RWPE2 (cell line): ENCODE measurements around the gene SLC40A1.
A peak's percentile ranks its signal among the peaks of the same experiment; 100 is the strongest.

Source experiments
- ATAC-seq: fragments of 200-7000 bp; cut with Tn5 transposase; 3 replicates; pipeline ENCODE4 v1.9.1; 2021; ENCODE audit warnings: low read depth
- DNase-seq: peaks from one replicate; pipeline ENCODE4 v3.0.0-alpha.2; 2020; ENCODE audit warnings: low spot score
- H3K27ac ChIP-seq: fragments of 450-650 bp; 2 replicates; pipeline ENCODE4 v1.5.1; 2017; ENCODE audit warnings: mild to moderate bottlenecking; ENCODE audit not compliant: poor library complexity, severe bottlenecking
- H3K27me3 ChIP-seq: fragments of 250-450 bp; sonication (Bioruptor Pico); 2 replicates; pipeline ENCODE4 v1.5.1; 2021; ENCODE audit warnings: mild to moderate bottlenecking, moderate library complexity; ENCODE audit not compliant: insufficient read depth, poor library complexity, severe bottlenecking
- H3K36me3 ChIP-seq: fragments of 250-450 bp; sonication (Bioruptor Pico); 2 replicates; pipeline ENCODE4 v1.5.1; 2020; ENCODE audit warnings: low read depth, mild to moderate bottlenecking, moderate library complexity
- H3K4me1 ChIP-seq: fragments of 250-450 bp; sonication (Bioruptor Pico); 2 replicates; pipeline ENCODE4 v1.5.1; 2021; ENCODE audit warnings: mild to moderate bottlenecking, moderate library complexity; ENCODE audit not compliant: insufficient read depth, poor library complexity, severe bottlenecking
- H3K4me3 ChIP-seq: fragments of 250-450 bp; sonication (Bioruptor Pico); 2 replicates; pipeline ENCODE4 v1.5.1; 2021; ENCODE audit warnings: mild to moderate bottlenecking, moderate library complexity; ENCODE audit not compliant: severe bottlenecking
- H3K9me3 ChIP-seq: fragments of 250-450 bp; sonication (Bioruptor Pico); 2 replicates; pipeline ENCODE4 v1.5.1; 2021; ENCODE audit warnings: mild to moderate bottlenecking, moderate library complexity; ENCODE audit not compliant: severe bottlenecking
- TF ChIP-seq, protein P1 (sequence below): fragments of 450-650 bp; IDR thresholded peaks from one replicate; pipeline ENCODE4 v1.5.1; 2017; ENCODE audit warnings: mild to moderate bottlenecking, moderate library complexity; ENCODE audit not compliant: poor library complexity, severe bottlenecking

The SLC40A1 gene

DNA sequence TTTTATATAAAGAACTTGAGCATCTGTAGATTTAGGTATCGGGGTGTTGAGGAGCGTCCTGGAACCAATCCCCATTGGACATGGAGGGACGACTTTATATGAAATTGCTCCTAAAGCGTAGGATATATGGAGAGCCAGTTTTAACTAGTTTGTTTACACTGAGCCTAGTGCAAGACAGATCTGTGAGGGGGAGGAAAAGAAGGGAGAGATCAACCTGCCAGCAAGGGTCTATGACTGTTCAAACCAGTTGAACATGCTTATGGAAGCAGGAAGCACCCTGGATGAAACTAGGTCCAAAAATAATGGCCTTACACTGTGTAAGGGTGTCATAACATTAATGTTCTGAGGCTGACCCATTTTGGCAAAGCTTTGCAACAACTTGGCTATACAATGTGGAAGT lies 34.0 kb upstream of the SLC40A1 start:
- DNase-seq (no peak), ATAC-seq (no peak)
- Histone ChIP-seq H3K4me3 (no peak overlapping the region), H3K4me1 (no peaks in the 10 kb centered on the region), H3K9me3 (no peaks in the 10 kb centered on the region), H3K36me3 (no peaks in the 10 kb centered on the region), H3K27ac (no peak overlapping the region), H3K27me3 (no peaks in the 10 kb centered on the region)
- TF ChIP-seq, protein P1, sequence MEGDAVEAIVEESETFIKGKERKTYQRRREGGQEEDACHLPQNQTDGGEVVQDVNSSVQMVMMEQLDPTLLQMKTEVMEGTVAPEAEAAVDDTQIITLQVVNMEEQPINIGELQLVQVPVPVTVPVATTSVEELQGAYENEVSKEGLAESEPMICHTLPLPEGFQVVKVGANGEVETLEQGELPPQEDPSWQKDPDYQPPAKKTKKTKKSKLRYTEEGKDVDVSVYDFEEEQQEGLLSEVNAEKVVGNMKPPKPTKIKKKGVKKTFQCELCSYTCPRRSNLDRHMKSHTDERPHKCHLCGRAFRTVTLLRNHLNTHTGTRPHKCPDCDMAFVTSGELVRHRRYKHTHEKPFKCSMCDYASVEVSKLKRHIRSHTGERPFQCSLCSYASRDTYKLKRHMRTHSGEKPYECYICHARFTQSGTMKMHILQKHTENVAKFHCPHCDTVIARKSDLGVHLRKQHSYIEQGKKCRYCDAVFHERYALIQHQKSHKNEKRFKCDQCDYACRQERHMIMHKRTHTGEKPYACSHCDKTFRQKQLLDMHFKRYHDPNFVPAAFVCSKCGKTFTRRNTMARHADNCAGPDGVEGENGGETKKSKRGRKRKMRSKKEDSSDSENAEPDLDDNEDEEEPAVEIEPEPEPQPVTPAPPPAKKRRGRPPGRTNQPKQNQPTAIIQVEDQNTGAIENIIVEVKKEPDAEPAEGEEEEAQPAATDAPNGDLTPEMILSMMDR, result no peak

DNA sequence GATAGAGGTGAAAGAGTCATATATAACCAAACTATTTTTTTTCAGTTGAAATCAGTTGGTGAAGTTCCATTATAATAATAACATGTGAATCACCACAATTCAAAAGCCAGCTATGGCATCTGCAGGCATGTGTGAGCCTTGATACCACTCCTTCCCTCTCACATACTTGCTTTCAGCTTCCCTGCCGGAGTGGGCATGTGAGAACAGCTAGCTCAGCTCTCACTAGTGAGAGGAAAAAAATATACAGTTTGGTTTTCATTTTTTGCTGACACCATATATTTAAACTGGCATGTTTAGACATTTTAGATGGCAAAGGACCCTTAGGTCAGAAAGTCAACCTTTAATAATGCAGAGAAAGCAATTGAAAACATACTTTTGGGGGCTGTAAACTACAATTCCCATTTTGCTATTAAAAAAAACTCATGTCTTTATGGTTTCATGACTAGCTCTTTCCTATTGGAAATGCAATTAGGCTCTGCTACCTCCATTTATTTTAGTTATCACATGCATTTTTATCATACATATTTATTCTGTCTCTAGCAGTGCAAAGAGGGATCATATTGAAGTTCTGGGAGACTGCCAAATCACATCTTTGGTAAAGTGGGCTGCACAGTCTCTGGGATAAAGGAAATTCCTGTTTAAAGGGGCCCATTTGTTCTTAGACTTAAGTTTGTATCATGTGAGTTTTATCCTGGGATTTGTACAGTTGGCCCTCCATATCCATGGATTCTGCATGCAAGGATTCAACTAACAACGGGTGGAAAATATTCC lies 33.2 kb upstream of the SLC40A1 start:
- TF ChIP-seq, protein P1, result no peak
- H3K27ac ChIP-seq, result no peak overlapping the region
- H3K4me1 ChIP-seq, result peaks cover under 1% of the 10 kb centered on the region

DNA sequence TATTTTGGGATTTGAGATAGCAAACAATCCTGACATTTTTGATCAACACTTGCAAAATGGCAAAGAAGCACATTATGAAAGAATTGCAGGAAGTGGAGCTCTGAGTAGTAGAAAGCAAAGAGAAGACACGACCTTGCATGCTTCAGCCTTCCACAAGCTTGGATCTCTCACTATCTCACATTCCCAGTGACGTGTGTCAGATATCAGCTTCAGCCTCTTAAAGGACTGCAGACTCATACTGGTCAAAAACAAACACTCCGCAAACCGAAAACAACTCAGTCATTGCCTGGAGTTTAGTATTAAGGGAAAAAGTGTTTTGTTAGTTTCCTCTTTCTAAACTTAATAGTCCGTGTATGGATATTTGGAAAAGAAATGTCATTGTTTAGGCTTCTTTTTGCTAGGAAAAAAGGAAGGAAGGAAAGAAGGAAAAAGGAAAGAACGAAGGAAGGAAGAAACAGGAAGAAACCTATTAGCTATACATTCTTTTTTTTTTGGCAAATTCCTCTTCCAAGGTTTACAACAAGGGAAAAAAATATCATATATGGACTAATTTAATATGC lies 32.6 kb upstream of the SLC40A1 start:
- ATAC-seq (peak; percentile 66), DNase-seq (no peak)
- Histone ChIP-seq H3K4me3 (no peak overlapping the region), H3K4me1 (peaks cover 4% of the 10 kb centered on the region), H3K27ac (no peak overlapping the region), H3K36me3 (no peaks in the 10 kb centered on the region), H3K27me3 (no peaks in the 10 kb centered on the region), H3K9me3 (peaks cover 4% of the 10 kb centered on the region)
- TF ChIP-seq, protein P1, result no peak

More for the DNA sequence above, 33.2 kb upstream of the SLC40A1 start:
- Histone ChIP-seq H3K36me3 (no peaks in the 10 kb centered on the region), H3K9me3 (no peaks in the 10 kb centered on the region), H3K4me3 (no peak overlapping the region), H3K27me3 (no peaks in the 10 kb centered on the region)
- ATAC-seq (peak; percentile 33; the same call in 1 of the 3 replicates), DNase-seq (no peak)

DNA sequence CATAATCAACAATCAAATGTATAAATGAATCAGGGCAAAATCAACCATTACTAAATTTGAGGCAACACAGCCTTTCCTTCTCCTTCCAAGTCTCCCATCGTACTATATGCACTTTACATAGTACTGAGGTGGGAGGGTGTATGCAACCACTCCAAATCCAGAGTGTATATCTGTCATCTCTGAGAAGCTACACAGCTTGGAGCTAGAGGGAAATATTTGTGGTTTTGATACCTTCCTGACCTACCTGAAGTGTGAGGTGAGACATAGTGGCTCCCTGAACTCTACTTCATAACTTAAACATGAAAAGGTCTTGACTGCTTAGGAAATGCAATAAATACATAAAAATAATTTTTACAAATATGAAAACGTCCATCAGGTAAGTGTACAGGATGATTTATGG lies 30.1 kb upstream of the SLC40A1 start:
- Histone ChIP-seq H3K36me3 (no peaks in the 10 kb centered on the region), H3K4me3 (no peak overlapping the region), H3K9me3 (peaks cover 4% of the 10 kb centered on the region), H3K27me3 (no peaks in the 10 kb centered on the region), H3K27ac (no peak overlapping the region), H3K4me1 (peaks cover 4% of the 10 kb centered on the region)
- TF ChIP-seq, protein P1, result no peak
- ATAC-seq (no peak), DNase-seq (no peak)

DNA sequence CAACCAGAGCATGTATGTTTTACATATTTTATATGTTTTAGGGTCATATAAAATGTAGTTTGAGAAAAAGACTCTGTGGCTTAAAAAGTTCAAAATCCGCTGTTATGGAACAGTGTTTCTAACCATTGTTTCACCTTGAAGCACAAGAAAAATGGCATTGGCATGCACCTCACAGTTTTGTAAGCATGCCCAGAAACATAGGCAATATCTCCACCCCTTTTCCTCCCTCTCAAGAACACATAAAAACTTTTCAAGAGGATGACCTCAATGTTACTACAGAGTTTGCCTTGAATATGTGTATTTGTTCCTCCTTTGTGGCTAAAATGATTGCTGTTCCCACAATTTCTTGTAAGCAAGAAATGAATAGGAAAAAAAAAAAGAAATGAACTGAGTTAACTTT lies 29.3 kb upstream of the SLC40A1 start:
- Histone ChIP-seq H3K4me3 (no peak overlapping the region), H3K4me1 (peaks cover 4% of the 10 kb centered on the region), H3K27ac (no peak overlapping the region), H3K27me3 (no peaks in the 10 kb centered on the region), H3K9me3 (peaks cover 4% of the 10 kb centered on the region), H3K36me3 (no peaks in the 10 kb centered on the region)
- DNase-seq (no peak), ATAC-seq (no peak)
- TF ChIP-seq, protein P1, result no peak
